ENCODE measurements around the gene HACD3. TPM values are rescaled to one million over a fixed set of nuclear protein-coding genes. Genes with fewer than 3 reads are reported as not detected.

HACD3 gene
- total and polyA plus RNA-seq, 9 of the 15 experiments (the other 6 are each of a cell fraction or from before 2014, with no cell fraction given) = 48.1 to 117 (median 72.8) TPM

DNA sequence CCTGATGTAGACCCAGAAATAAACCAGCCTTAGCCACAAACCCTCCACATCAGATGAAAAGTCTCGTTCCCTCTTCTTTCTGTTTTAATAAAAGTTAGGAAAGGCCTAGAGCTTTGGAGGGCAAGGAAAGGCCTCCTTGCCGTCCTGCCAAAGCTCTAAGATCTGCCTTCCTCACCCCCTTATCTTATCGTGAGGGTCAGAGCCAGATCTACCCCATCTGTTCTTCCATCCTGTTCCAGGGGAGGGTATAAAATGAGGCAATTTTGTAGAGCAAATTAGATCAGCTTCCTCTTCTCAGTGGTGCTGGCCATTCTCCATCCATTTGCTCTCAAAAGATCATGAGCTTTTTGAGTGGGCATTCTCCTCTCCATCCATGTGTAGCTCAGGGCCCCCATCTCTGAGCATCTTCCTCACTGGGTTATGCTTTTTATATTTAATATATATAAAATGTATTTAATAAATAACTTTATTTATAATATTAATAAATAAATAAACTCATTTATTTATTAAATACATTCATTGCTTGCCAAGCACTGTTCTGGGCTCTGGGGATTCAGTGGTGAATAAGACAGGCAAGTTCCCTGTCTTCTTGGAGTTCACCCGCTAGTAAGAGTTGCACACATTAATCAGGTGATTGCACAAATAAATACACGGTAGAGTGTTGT lies 89.5 kb downstream of the HACD3 start:
- peaks cover 3 to 7% of the 10 kb centered on the region in 2 experiments; a peak in 3 of 5 replicates for H3K4me1 ChIP-seq (replicated peaks in 1 of 2; ENCODE audit: control insufficient read depth in 2 of 2, insufficient read depth in 2 of 2, low read length in 2 of 2)
- in situ Hi-C loops (cut with MboI) = no loop called here
- H3K9me3 ChIP-seq (replicated peaks; ENCODE audit: control insufficient read depth, insufficient read depth, low read depth, low read length) = no peaks in the 10 kb centered on the region
- intact Hi-C loops (cut with micrococcal nuclease) = loop anchor here (10.0 kb wide), 1 partner anchor 355 kb away; no protein-coding TSS in a partner anchor
- H3K4me3 ChIP-seq = no peak overlapping the region
- peak overlapping the region; percentile 63 for H2AFZ ChIP-seq (ENCODE audit: low read depth, low read length)
- peak overlapping the region; percentile 4; the same call in 1 of the 2 replicates for H3K4me2 ChIP-seq (ENCODE audit: insufficient read depth, low read length)
- H4K20me1 ChIP-seq (replicated peaks; ENCODE audit: control insufficient read depth, insufficient read depth, low read length) = no peaks in the 10 kb centered on the region; the same call in 1 of the 2 replicates
- H3K9me1 ChIP-seq (ENCODE audit: control insufficient read depth, insufficient read depth, low read length) = no peaks in the 10 kb centered on the region
- no peaks in the 10 kb centered on the region for H3K79me2 ChIP-seq (ENCODE audit: control insufficient read depth, insufficient read depth, low read length)
- ATAC-seq (no peak), FAIRE-seq (no peak), DNase-seq (ENCODE audit: extremely low read depth in 1 of 4, low spot score in 3 of 4) (no peak)
- no peak overlapping the region for H3K9ac ChIP-seq (ENCODE audit: insufficient read depth in 1 of 2, low read depth in 2 of 2, low read length in 2 of 2)
- BruUV-seq (replicated peaks) = no TSS peak
- H3K27me3 ChIP-seq (ENCODE audit: control insufficient read depth in 2 of 2, insufficient read depth in 2 of 2, low read length in 2 of 2) = no peaks in the 10 kb centered on the region
- ChIA-PET CTCF (ENCODE audit: low intra/inter-chr PET ratio) (no interaction called here), POLR2A (interaction anchor here (0.5 to 0.8 kb wide), 2 partner anchors 9 to 250 kb away, joined by 4 read pairs; partner anchors contain the start of gene INTS14)
- H3K27ac ChIP-seq (ENCODE audit: extremely low read depth, low read depth, low read length) = no peak overlapping the region
- 33% methylated on average over 5 of the region's 5 CpGs for WGBS (ENCODE audit: insufficient coverage, low coverage, missing lambda C conversion rate)
- H3K36me3 ChIP-seq (ENCODE audit: control insufficient read depth, insufficient read depth, low read length) = no peaks in the 10 kb centered on the region
- TF ChIP-seq ZNF239 (CRISPR knock-in tag; IDR thresholded peaks at IDR 0.05) (no peak), ZNF23 (CRISPR knock-in tag; IDR thresholded peaks at IDR 0.05) (no peak), POLR3G (IDR thresholded peaks at IDR 0.05; ENCODE audit: extremely low read depth, insufficient read length, insufficient replicate concordance) (no peak), TAL1 (IDR thresholded peaks at IDR 0.05) (0 out of 2 replicates have a peak, but pooled peaks have one; percentile 11), ZBTB49 (CRISPR knock-in tag; IDR thresholded peaks at IDR 0.05; ENCODE audit: borderline replicate concordance) (no peak)
- TF ChIP-seq, protein P1, sequence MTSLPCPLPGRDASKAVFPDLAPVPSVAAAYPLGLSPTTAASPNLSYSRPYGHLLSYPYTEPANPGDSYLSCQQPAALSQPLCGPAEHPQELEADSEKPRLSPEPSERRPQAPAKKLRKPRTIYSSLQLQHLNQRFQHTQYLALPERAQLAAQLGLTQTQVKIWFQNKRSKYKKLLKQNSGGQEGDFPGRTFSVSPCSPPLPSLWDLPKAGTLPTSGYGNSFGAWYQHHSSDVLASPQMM (CRISPR knock-in tag; IDR thresholded peaks at IDR 0.05) = no peak
- TF ChIP-seq, protein P2, sequence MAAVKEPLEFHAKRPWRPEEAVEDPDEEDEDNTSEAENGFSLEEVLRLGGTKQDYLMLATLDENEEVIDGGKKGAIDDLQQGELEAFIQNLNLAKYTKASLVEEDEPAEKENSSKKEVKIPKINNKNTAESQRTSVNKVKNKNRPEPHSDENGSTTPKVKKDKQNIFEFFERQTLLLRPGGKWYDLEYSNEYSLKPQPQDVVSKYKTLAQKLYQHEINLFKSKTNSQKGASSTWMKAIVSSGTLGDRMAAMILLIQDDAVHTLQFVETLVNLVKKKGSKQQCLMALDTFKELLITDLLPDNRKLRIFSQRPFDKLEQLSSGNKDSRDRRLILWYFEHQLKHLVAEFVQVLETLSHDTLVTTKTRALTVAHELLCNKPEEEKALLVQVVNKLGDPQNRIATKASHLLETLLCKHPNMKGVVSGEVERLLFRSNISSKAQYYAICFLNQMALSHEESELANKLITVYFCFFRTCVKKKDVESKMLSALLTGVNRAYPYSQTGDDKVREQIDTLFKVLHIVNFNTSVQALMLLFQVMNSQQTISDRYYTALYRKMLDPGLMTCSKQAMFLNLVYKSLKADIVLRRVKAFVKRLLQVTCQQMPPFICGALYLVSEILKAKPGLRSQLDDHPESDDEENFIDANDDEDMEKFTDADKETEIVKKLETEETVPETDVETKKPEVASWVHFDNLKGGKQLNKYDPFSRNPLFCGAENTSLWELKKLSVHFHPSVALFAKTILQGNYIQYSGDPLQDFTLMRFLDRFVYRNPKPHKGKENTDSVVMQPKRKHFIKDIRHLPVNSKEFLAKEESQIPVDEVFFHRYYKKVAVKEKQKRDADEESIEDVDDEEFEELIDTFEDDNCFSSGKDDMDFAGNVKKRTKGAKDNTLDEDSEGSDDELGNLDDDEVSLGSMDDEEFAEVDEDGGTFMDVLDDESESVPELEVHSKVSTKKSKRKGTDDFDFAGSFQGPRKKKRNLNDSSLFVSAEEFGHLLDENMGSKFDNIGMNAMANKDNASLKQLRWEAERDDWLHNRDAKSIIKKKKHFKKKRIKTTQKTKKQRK (IDR thresholded peaks at IDR 0.05; ENCODE audit: borderline replicate concordance, low read depth, low read length) = no peak
- TF ChIP-seq, protein P3, sequence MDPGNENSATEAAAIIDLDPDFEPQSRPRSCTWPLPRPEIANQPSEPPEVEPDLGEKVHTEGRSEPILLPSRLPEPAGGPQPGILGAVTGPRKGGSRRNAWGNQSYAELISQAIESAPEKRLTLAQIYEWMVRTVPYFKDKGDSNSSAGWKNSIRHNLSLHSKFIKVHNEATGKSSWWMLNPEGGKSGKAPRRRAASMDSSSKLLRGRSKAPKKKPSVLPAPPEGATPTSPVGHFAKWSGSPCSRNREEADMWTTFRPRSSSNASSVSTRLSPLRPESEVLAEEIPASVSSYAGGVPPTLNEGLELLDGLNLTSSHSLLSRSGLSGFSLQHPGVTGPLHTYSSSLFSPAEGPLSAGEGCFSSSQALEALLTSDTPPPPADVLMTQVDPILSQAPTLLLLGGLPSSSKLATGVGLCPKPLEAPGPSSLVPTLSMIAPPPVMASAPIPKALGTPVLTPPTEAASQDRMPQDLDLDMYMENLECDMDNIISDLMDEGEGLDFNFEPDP (CRISPR knock-in tag; IDR thresholded peaks at IDR 0.05) = no peak
- TF ChIP-seq, protein P4, sequence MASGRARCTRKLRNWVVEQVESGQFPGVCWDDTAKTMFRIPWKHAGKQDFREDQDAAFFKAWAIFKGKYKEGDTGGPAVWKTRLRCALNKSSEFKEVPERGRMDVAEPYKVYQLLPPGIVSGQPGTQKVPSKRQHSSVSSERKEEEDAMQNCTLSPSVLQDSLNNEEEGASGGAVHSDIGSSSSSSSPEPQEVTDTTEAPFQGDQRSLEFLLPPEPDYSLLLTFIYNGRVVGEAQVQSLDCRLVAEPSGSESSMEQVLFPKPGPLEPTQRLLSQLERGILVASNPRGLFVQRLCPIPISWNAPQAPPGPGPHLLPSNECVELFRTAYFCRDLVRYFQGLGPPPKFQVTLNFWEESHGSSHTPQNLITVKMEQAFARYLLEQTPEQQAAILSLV (tag; IDR thresholded peaks at IDR 0.05) = no peak
- TF ChIP-seq, protein P5, sequence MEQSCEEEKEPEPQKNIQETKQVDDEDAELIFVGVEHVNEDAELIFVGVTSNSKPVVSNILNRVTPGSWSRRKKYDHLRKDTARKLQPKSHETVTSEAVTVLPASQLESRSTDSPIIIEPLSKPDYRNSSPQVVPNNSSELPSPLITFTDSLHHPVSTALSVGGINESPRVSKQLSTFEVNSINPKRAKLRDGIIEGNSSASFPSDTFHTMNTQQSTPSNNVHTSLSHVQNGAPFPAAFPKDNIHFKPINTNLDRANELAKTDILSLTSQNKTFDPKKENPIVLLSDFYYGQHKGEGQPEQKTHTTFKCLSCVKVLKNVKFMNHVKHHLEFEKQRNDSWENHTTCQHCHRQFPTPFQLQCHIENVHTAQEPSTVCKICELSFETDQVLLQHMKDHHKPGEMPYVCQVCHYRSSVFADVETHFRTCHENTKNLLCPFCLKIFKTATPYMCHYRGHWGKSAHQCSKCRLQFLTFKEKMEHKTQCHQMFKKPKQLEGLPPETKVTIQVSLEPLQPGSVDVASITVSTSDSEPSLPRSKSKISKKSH (CRISPR knock-in tag; IDR thresholded peaks at IDR 0.05) = no peak

All from K562 (cell line).